GM18502 (cell line): Measurements from ENCODE around the gene CELF1.
"Not testable (repeated sequence)": the region's sequence is repeated elsewhere in the genome, so short reads cannot be mapped to it uniquely, and the experiment has no call there.

Experiments
- ATAC-seq: cut with Tn5 transposase; IDR thresholded peaks from one replicate; pipeline ENCODE4 v1.9.1; 2021; ENCODE audit warnings: mild to moderate bottlenecking; ENCODE audit not compliant: unreplicated experiment, poor library complexity

The CELF1 gene

GRCh38 chr11:47545298-47545697, 7.6 kb downstream of the CELF1 start:
- no peak for ATAC-seq

DNA sequence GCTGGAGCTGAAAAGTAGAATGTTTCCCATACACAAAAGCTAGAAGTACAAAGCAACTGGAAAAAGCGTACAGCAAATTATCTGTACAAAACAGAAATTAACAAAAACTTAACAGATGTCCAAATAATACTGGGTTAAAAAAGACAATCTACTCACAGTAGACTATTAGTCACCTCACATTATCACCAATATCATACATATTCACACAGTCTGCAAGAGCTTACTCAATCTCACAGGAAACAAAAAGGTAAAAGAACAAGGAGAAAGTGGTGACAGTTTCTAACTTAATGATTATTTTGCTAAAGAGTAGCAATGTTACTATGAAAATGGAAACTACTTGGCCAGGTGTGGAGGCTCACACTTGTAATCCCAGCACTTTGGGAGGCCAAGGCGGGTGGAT, 11.9 kb downstream of the CELF1 start:
- ATAC-seq = no peak

GRCh38 chr11:47539681-47540039, 13.3 kb downstream of the CELF1 start:
- ATAC-seq = no peak

DNA sequence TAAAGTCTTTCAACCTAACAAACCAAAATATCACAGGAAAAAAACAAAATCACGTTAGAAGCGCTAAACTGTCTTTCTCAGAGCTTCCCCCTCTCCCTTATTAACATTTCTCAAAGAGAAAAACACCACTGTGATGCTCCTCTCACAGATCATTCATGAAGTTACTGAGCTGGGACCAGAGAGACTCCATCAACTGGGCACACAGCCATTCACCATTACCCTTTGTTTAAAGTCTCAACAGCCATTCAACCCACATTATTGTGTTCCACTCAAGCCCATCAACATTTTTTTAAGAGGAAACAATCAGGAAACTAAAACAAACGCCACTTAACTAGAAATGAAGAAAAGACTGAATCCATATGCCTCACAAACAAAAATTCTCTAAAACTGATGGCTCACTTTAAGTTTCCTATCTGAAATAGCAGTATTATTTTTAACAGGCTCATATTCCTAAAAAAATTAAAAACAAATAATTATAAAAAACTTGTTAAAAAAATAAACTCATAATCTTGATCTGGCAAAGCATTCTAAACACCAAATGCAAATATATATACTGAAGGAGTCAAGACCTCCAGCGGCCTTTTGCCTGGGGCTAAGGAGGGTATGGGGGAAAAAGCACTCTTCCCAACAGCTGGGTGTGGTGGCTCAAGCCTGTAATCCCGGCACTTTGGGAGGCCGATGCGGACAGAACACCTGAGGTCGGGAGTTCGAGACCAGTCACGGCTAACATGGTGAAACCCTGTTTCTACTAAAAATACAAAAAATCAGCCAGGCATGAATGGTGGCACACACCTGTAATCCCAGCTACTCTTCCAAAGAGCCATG, 14.0 kb downstream of the CELF1 start:
- ATAC-seq = no peak

DNA sequence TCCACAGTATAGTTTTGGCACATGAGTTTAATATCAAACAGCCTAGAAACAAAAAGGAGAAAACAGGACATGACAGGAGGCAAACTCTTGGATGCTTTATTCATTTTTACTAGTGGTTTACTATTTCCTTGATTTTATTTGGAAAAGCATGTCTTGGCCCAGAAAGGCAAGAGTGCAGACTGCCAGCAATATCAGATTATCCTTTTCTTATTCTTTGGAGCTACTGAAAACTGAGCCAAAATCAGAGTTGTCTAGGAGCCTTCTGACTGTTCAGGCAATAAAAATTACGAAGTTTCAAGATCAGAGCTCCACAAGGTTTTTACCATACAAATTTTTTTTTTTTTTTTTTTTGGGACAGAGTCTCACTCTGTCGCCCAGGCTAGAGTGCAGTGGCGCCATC, 16.0 kb downstream of the CELF1 start:
- ATAC-seq = no peak

- no peak for ATAC-seq
Observed at GRCh38 chr11:47534704-47535251, 18.2 kb downstream of the CELF1 start.

- no peak for ATAC-seq
Observed at GRCh38 chr11:47533690-47534151, 19.2 kb downstream of the CELF1 start.

GRCh38 chr11:47532597-47533213, 20.2 kb downstream of the CELF1 start:
- no peak for ATAC-seq

- ATAC-seq = no peak
Observed at GRCh38 chr11:47531666-47532065, 21.3 kb downstream of the CELF1 start.

- ATAC-seq = not testable (repeated sequence)
Observed at GRCh38 chr11:47530721-47531120, 22.2 kb downstream of the CELF1 start.

GRCh38 chr11:47529951-47530350, 23.0 kb downstream of the CELF1 start:
- no peak for ATAC-seq

GRCh38 chr11:47527186-47527585, 25.7 kb downstream of the CELF1 start:
- ATAC-seq = no peak

GRCh38 chr11:47526032-47526431, 26.9 kb downstream of the CELF1 start:
- not testable (repeated sequence) for ATAC-seq

DNA sequence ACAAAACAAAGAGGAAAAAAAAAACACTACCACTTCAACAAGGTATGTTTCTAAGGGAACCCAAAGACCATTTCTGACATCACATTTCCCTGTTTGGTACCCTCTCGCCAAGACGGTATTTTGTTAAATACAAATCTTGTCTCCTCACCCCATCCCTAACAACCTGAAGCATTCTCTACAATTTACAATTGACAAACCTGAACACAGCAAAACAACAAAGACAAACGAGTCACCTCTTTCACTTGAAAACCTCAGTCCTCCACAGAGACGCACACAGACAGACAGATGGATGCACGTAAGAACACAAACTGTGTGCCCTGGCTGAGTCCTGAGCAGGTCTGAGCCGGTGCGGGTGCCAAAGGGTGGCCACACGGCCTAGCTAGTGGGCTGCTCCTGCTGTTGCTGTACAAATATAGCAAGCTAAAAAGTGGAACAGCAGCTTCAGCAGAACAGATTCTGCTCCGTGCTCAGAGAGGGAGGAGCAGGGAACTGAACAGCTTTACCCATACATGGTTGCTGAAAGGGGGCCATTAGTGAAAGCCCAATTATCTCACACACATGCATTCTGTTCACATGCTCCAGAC, 28.5 kb downstream of the CELF1 start:
- ATAC-seq = no peak

DNA sequence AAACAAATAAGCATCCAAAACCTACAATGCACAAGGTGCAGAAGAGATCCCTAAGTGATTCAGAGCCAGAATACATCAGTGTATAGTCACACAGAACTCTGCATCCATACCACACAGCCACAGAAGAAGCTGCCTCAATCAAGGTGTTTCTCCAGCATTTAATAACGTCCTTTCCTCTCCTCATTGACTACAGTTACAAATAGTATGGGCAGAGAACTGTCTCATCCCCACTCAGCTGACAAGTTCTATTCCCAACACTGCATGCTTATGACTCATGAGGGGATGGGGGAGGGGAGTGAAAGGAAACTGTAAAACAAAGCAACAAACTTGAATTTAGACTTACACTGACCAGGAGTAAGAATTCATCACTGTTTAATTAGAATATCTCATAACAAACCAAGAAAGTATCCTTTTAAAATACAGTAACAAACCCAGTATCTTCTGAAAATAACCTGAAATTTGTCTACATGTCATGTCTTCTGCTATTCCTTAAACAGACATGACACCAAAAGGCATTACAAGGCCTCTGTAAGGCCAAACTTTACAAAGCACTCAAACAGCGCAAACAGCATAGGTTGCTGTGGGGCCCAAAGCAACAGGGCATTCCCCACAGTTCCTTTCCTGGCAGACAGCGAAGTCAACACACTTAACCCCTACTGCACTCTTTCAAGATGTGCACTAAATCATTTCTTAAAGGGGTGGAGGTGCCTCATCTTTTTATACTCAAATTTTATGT, 29.3 kb downstream of the CELF1 start:
- peak; percentile 53 for ATAC-seq

DNA sequence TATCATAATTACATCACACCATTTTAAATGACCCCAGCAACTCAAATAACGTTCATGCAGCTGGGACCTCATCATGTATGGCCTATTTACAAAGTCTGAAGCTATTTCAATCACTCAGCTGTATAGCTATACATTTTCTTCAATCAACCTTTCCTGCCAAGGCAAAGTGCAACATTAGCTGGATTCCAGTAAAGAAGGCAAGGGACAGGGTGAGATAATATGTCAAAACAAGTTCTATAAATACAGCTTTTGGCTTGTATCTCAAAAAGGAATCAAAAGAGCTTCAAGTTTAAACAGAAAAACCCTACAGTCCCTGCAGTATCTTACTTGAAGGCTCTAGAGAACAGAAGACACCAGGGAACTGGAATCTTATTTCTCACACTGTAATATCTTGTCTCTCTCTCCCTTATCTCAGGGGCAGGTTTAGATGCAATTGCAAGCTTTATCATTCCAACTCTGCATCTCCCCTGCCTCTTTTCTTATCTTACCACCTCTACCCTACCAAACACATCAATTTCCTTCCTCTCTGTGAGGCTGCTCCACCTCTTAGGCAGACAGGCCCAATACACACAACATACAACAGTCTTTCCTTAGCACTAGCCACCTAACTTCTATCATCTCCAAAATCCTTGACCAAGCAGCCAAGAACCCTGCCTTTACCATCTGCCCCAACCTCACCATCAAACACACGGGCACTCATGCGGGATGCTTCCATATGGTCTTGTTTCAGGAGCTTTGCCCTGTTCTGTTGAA, 34.5 kb downstream of the CELF1 start:
- no peak for ATAC-seq

GRCh38 chr11:47516984-47517853, 35.7 kb downstream of the CELF1 start:
- ATAC-seq = no peak

- ATAC-seq = no peak
Observed at GRCh38 chr11:47516155-47516554, 36.8 kb downstream of the CELF1 start.
